CD14-positive monocyte (primary cell): ENCODE data around the gene PDGFA. TPM values are rescaled to one million over a fixed set of nuclear protein-coding genes. Genes with fewer than 3 reads are reported as not detected.

Experiments used
- DNase-seq, 3 donors: peaks; one replicate each; pipeline ENCODE4 v3.0.0-alpha.2; 2011 to 2022
- H2AFZ ChIP-seq: 2 replicates; pipeline ENCODE4 v1.6.0; 2012; ENCODE audit warnings: mild to moderate bottlenecking, low read depth, low read length, inconsistent platforms; ENCODE audit not compliant: insufficient read depth, poor library complexity, severe bottlenecking
- H3K27ac ChIP-seq, 2 donors: 1 replicate in 1 of 2; 2 replicates in 1 of 2; pipeline ENCODE4 v1.5.1; 2012 to 2013; ENCODE audit warnings: low read length in 2 of 2, control low read depth in 1 of 2, inconsistent platforms in 1 of 2, low read depth in 1 of 2, mild to moderate bottlenecking in 1 of 2
- H3K27me3 ChIP-seq, 2 donors: one replicate each; pipeline versions ENCODE4 v1.6.0 to v1.6.1; 2011 to 2013; ENCODE audit warnings: low read length in 2 of 2; ENCODE audit not compliant: control insufficient read depth in 2 of 2, insufficient read depth in 2 of 2
- H3K36me3 ChIP-seq, 2 donors: replicated peaks in 1 of 2; 1 replicate in 1 of 2; 2 replicates in 1 of 2; pipeline versions ENCODE4 v1.5.1 to v1.6.1; 2012 to 2013; ENCODE audit warnings: low read length in 2 of 2, control low read depth in 1 of 2, inconsistent platforms in 1 of 2, mild to moderate bottlenecking in 1 of 2; ENCODE audit not compliant: insufficient read depth in 2 of 2, control insufficient read depth in 1 of 2
- H3K4me1 ChIP-seq, 2 donors: 1 replicate in 1 of 2; 2 replicates in 1 of 2; pipeline versions ENCODE4 v1.5.1 to v1.6.1; 2012 to 2013; ENCODE audit warnings: low read length in 2 of 2, control low read depth in 1 of 2, inconsistent platforms in 1 of 2, mild to moderate bottlenecking in 1 of 2, moderate library complexity in 1 of 2; ENCODE audit not compliant: insufficient read depth in 2 of 2, control insufficient read depth in 1 of 2
- H3K4me2 ChIP-seq: replicated peaks from 2 replicates; pipeline ENCODE3; 2012; ENCODE audit warnings: low read length, moderate library complexity, mild to moderate bottlenecking; ENCODE audit not compliant: poor library complexity, severe bottlenecking; ENCODE audit errors: extremely low read depth
- H3K4me3 ChIP-seq, 3 experiments: fragments of 200-600 bp in 1 of 3; sonication (generic) in 1 of 3; replicated peaks in 1 of 3; 1 replicate in 2 of 3; 2 replicates in 1 of 3; pipeline ENCODE4 v1.5.1; 2011 to 2013; ENCODE audit warnings: low read length in 3 of 3, mild to moderate bottlenecking in 3 of 3, control low read depth in 2 of 3, low read depth in 2 of 3, inconsistent platforms in 1 of 3, moderate library complexity in 1 of 3
- H3K79me2 ChIP-seq: 2 replicates; pipeline ENCODE4 v1.6.0; 2012; ENCODE audit warnings: mild to moderate bottlenecking, control low read depth, inconsistent platforms, low read length, moderate library complexity; ENCODE audit not compliant: insufficient read depth
- H3K9ac ChIP-seq: 2 replicates; pipeline ENCODE4 v1.6.0; 2017; ENCODE audit warnings: low read length, mild to moderate bottlenecking; ENCODE audit not compliant: insufficient read depth, poor library complexity, severe bottlenecking
- H3K9me3 ChIP-seq, 2 donors: replicated peaks in 1 of 2; 1 replicate in 1 of 2; 2 replicates in 1 of 2; pipeline versions ENCODE4 v1.5.1 to v1.6.1; 2012 to 2013; ENCODE audit warnings: low read length in 2 of 2, control low read depth in 1 of 2; ENCODE audit not compliant: control insufficient read depth in 1 of 2, insufficient read depth in 1 of 2
- H4K20me1 ChIP-seq: 2 replicates; pipeline ENCODE4 v1.6.0; 2012; ENCODE audit warnings: mild to moderate bottlenecking, low read length, control low read depth, moderate library complexity; ENCODE audit not compliant: insufficient read depth
- H3K27ac Mint-ChIP-seq, 7 donors: one replicate each; pipeline ENCODE4 v1.8.0; 2020; ENCODE audit warnings: mild to moderate bottlenecking in 7 of 7, mixed read lengths in 7 of 7, moderate library complexity in 6 of 7, inconsistent platforms in 2 of 7
- H3K27me3 Mint-ChIP-seq, 3 donors: one replicate each; pipeline ENCODE4 v1.8.0; 2021 to 2022; ENCODE audit warnings: low read depth in 3 of 3, mild to moderate bottlenecking in 3 of 3, mixed read lengths in 3 of 3, moderate library complexity in 3 of 3, inconsistent platforms in 1 of 3
- H3K36me3 Mint-ChIP-seq, 2 donors: one replicate each; pipeline ENCODE4 v1.8.0; 2020; ENCODE audit warnings: mixed read lengths in 2 of 2, inconsistent platforms in 1 of 2, mild to moderate bottlenecking in 1 of 2
- H3K4me1 Mint-ChIP-seq: one replicate; pipeline ENCODE4 v1.8.0; 2020; ENCODE audit warnings: mild to moderate bottlenecking, mixed read lengths
- H3K4me3 Mint-ChIP-seq, 2 donors: one replicate each; pipeline ENCODE4 v1.8.0; 2020; ENCODE audit warnings: mild to moderate bottlenecking in 2 of 2, mixed read lengths in 2 of 2, moderate library complexity in 1 of 2
- H3K9me3 Mint-ChIP-seq, 7 donors: one replicate each; pipeline ENCODE4 v1.8.0; 2020 to 2022; ENCODE audit warnings: mixed read lengths in 7 of 7, mild to moderate bottlenecking in 6 of 7, moderate library complexity in 6 of 7, inconsistent platforms in 2 of 7
- WGBS: methylation state at CpG from one replicate; pipeline ENCODE4 v1.1.5; 2013; ENCODE audit warnings: missing lambda C conversion rate; ENCODE audit not compliant: insufficient coverage; 5-methylcytosine and 5-hydroxymethylcytosine counted together
- intact Hi-C, 2 donors: fragments of 100-400 bp; cut with micrococcal nuclease; formaldehyde crosslinking; loops; one replicate each; pipeline versions ENCODE4 v1.15.0 to v1.15.1; 2023
- polyA plus RNA-seq, 3 donors: library from polyadenylated mRNA; depleted of rRNA in 1 of 3; unstranded in 2 of 3; stranded (reverse) in 1 of 3; fragments of 300-500 nt in 2 of 3; fragments of >200 nt in 1 of 3; fragmentation: Illumina TruSeq in 2 of 3; gene quantifications; 1 replicate in 2 of 3; 2 replicates in 1 of 3; pipeline ENCODE4 v1.2.3, GENCODE V29; 2012 to 2021
- TF ChIP-seq, protein P1 (sequence below): fragments of 200-600 bp; IDR thresholded peaks from one replicate; pipeline ENCODE4 v1.8.0; 2022; ENCODE audit warnings: antibody characterized with exemption, mild to moderate bottlenecking

PDGFA gene
- polyA plus RNA-seq, 3 donors, result 0.29 TPM; not detected in 2

DNA sequence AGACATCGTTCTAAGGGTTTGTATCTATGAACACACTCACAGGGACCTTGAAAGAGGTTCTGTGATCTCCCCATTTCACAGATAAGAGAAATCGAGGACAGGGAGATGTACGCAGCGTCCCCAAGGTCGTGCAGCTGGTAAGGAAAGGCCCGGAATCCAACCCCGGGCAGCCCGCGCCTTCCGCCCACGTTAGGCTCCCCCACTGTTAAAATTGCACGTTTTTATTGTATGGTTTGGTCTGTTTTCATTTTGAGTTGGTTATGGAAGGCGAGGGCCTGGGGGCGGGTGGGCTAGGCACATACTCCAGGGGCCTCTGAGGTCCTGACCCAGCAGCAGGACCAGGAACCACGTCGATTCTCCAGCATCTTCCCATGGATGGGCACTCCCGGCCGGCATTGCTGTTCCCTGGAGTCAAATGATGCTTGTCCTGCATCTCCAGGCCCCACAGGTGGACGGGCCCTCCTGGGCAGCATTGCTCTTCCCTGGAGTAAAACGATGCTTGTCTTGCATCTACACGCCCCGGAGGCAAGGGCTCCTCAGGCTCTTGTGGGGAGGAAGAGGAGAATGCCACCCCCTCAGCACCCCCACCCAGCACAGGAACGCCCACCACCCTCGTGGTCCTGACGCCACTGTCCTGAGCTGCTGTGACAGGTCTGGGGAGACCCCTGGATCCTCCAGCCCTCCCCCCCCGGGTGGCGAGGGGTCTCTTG, 65.9 kb downstream of the PDGFA start:
- Mint-ChIP-seq H3K4me1 (peaks cover 7% of the 10 kb centered on the region), H3K4me3 (no peak overlapping the region), H3K9me3 (peaks cover 0 to 5% (median 0%) of the 10 kb centered on the region in 7 donors), H3K36me3 (no peaks in the 10 kb centered on the region), H3K27me3 (peaks cover 27 to 43% (median 34%) of the 10 kb centered on the region in 3 donors), H3K27ac (no peak overlapping the region)
- Histone ChIP-seq H3K27ac (no peak overlapping the region), H3K36me3 (no peaks in the 10 kb centered on the region), H3K9ac (no peak overlapping the region), H3K4me1 (no peaks in the 10 kb centered on the region), H2AFZ (no peak overlapping the region), H3K79me2 (no peaks in the 10 kb centered on the region), H3K4me3 (no peak overlapping the region), H3K9me3 (no peaks in the 10 kb centered on the region), H3K4me2 (no peak overlapping the region), H3K27me3 (peaks cover 5 to 28% of the 10 kb centered on the region in 2 donors), H4K20me1 (no peaks in the 10 kb centered on the region)
- intact Hi-C loops, result no loop called here
- TF ChIP-seq, protein P1, sequence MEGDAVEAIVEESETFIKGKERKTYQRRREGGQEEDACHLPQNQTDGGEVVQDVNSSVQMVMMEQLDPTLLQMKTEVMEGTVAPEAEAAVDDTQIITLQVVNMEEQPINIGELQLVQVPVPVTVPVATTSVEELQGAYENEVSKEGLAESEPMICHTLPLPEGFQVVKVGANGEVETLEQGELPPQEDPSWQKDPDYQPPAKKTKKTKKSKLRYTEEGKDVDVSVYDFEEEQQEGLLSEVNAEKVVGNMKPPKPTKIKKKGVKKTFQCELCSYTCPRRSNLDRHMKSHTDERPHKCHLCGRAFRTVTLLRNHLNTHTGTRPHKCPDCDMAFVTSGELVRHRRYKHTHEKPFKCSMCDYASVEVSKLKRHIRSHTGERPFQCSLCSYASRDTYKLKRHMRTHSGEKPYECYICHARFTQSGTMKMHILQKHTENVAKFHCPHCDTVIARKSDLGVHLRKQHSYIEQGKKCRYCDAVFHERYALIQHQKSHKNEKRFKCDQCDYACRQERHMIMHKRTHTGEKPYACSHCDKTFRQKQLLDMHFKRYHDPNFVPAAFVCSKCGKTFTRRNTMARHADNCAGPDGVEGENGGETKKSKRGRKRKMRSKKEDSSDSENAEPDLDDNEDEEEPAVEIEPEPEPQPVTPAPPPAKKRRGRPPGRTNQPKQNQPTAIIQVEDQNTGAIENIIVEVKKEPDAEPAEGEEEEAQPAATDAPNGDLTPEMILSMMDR, result no peak
- 95% methylated on average over 19 of the region's 27 CpGs for WGBS
- DNase-seq, result no peak

DNA sequence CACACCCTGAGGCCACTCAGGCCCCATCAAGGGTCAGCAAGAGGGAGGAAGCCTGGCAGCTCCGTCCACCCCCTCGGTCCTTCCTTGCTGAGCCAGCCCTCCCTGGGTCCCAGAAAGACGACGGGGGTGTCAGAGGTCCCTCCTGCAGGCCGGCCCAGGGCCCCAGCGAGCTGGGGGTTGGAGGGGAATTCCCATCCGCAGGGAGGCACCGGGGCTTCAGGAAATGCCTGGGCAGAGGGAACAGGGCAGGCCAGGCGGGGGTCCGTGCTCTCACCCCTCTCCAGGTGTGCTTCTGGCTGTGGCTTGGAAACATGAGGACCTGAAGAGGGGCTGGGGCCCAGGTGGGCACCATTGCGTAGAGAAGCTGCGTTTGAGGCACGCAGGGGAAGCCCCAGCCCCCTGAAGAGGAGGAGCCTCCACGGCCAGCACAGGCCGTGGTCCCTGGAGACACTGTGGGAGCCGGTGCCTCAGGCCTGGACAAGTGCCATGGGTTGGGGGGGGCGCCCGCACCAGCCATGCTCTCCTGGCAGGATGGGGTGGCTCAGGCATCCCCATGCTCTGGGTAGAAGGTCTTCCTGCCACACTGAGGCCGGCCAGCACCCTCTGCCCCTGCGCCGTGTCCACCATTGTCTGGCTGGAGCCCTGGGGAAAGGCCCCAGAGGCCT, 66.7 kb downstream of the PDGFA start:
- Histone ChIP-seq H3K27me3 (peaks cover 5 to 28% of the 10 kb centered on the region in 2 donors), H4K20me1 (no peaks in the 10 kb centered on the region), H3K4me1 (no peaks in the 10 kb centered on the region), H3K9me3 (no peaks in the 10 kb centered on the region), H2AFZ (no peak overlapping the region), H3K4me3 (no peak overlapping the region), H3K4me2 (no peak overlapping the region), H3K36me3 (no peaks in the 10 kb centered on the region), H3K9ac (no peak overlapping the region), H3K79me2 (no peaks in the 10 kb centered on the region), H3K27ac (no peak overlapping the region)
- Mint-ChIP-seq H3K36me3 (no peaks in the 10 kb centered on the region), H3K9me3 (peaks cover 0 to 5% (median 0%) of the 10 kb centered on the region in 7 donors), H3K4me3 (peak overlapping the region in 1 of 2 donors; percentile 51), H3K27ac (no peak overlapping the region), H3K27me3 (peaks cover 27 to 46% (median 34%) of the 10 kb centered on the region in 3 donors), H3K4me1 (peaks cover 7% of the 10 kb centered on the region)
- 61% methylated on average over 19 of the region's 21 CpGs for WGBS
- intact Hi-C loops, result no loop called here
- TF ChIP-seq, protein P1, result no peak
- DNase-seq, result no peak
